GM21529 (cell line): ENCODE results near the gene CAMK2N2.

Experiments
- ATAC-seq: cut with Tn5 transposase; IDR thresholded peaks from one replicate; pipeline ENCODE4 v1.9.1; 2021; ENCODE audit not compliant: unreplicated experiment

The CAMK2N2 gene

DNA sequence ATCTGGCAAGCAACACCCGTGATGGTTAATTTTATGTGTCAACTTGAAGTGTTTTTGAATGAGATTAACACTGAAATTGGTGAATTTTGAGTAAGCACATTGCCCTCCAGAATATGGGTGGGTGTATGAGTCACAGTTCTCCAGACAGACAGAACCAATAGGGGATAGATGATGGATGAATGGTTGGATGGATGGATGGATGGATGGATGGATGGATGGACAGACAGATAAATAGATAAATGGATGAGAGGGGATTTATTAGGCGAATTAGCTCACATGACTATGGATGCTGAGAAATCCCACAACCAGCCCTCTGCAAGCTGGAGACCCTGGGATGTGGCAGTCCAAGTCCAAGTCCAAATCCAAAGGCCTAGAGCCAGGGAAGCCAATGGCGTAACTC lies 37.4 kb downstream of the CAMK2N2 start:
- no peak for ATAC-seq

DNA sequence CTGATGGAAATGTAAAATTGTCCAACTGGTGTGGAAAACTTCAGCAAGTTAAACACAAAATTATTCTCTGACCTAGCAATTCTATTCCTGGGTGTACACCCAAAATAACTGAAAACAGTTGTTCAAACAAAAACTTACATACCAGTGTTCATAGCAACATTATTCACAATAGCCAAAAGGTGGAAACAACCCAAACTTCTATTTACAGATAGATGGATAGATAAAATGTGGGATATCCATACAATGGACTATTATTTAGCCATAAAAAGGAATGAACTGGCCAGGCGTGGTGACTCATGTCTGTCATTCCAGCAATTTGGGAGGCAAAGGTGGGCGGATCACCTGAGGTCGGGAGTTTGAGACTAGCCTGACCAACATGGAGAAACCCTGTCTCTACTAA lies 38.8 kb downstream of the CAMK2N2 start:
- no peak for ATAC-seq

DNA sequence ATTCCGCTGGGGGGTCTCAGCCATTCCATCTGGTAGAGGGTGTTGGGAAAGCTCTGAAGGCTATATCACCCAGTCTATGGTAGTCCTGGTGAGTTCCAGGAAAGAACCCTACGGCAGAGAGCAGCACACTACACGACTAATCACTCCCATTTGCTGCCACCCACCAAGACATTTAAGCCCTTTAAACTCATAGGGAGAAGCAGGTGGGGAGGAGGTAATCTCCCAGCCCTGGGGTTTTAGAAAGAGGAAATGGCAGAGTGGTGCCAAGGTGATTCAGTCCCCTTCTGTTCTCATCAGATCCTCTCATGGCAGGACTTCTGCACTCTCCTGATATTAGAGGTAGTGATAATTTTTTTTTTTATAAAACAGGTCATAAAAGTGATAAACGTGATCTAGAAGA lies 42.5 kb downstream of the CAMK2N2 start:
- ATAC-seq = no peak

DNA sequence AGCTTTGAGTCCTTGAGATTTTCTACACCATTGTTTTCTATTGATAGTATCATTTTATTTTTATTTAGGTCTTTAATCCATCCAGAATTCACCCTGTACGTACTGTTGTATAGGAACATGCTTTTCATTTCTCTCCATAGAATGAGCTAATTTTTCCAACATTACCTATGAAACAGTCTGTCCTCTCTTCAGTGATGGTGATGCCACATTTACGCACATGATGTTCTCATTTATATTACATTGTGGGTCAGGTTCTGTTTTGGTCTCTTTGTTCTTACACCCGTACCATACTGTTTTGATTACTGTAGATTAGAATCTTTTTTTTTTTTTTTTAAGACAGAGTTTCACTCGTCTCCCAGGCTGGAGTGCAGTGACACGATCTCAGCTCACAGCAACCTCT lies 49.6 kb downstream of the CAMK2N2 start:
- ATAC-seq = no peak

DNA sequence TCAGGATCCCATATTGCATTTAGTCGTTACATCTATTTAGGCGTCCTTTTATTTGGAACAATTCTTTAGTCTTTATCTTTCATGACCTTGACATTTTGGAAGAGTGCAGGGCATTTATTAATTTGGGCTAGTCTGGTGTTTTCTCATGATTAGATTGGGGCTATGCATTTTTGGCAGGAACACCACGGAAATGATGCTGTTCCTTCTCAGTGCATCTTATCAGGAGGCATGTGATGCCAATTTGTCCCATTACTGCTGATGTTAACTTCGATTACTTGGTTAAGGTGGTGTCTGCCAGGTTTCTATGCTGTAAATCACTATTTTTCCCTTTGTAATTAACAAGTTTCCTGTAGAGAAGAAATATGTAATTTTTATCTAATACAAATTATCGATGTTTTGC lies 50.1 kb downstream of the CAMK2N2 start:
- no peak for ATAC-seq
